ENCODE results near the gene LSP1. TPM values are rescaled to one million over a fixed set of nuclear protein-coding genes. Genes with fewer than 3 reads are reported as not detected.

The LSP1 gene
- total and polyA plus RNA-seq, 2 of the 8 experiments (the other 6 are each of a cell fraction or from before 2014, with no cell fraction given): 0.03 TPM; not detected in 1

DNA sequence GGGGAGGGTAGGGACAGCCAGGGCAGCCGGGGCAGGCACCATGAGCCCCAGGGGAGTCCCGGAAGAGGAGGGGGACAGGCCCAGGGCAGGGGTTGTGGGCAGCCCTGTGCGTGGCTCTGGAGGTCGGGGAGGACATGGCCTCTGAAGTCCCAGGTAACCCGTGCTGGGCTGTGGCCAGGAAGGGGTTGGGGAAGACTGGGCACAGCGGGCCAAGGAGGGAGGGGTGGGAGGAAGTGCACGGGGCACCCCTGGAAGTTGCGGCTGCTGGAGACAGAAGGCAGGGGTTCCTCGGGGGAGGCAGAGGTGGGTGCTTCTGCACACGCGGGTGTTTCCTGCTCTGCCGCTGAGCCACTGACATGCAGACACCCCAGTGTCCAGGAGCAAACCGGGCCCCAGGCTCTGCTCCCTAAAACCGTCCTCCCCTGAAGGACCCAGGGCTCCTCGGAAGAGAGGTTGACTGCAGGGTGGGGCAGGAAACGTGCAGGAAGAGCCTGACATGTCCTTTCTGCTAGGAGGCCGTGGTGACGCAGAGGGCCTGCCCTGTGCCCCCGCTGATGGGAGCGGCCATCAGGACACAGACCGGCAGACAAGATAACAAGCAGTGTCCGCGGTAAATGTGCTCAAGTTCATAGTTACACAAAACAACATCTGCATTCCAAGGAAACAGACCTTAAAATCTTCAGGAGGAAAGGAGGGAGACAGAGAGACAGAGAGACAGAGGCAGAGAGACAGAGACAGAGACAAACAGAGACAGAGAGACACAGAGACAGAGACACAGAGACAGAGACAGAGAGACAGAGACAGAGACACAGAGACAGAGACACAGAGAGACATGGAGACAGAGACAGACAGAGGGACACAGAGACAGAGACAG is 8.4 kb upstream of the LSP1 start (continued):
- TF ChIP-seq CHD1 (IDR thresholded peaks at IDR 0.05; ENCODE audit: low read depth, low read length) (no peak), GABPA (IDR thresholded peaks at IDR 0.05; ENCODE audit: borderline replicate concordance, insufficient read depth, low read length) (no peak)

Data from H1 (cell line).